NCI-H345 (cell line): Measurements from ENCODE around the gene DLG2.

Source experiments
- DNase-seq: peaks from one replicate; lab custom pipeline; 2025; lab: John Stamatoyannopoulos, UW

DLG2 gene

DNA sequence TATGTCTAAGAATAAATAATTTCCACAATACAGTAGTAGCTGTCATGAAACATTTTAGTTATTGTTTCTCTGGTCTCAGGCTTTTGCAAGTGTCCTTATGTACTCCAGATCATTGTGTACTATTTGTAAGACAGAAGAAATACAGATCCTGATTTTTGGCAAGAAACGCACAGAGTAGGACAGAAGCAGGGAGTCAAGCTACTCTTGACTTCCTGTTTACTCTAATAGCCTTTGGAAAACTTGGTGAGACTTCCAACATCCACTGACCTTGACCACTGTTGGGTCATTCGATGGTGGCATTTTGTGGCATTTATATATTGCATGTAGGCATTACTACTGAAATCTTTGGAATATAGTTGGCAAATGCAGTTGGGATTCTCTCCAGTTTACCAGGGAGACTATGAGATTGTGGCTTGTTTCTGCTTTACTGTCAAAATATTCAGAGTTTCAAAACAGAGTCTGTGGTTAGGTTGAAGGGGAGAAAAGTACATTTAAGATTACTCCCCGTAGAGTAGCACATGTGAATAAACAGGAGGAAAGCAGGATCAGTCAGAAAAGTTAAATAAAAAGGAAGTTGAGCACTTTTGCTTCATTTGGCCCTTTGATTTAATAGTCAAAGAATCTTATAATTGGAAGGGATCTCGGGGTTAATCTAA, 1614.8 kb downstream of the DLG2 start:
- DNase-seq = no peak

DNA sequence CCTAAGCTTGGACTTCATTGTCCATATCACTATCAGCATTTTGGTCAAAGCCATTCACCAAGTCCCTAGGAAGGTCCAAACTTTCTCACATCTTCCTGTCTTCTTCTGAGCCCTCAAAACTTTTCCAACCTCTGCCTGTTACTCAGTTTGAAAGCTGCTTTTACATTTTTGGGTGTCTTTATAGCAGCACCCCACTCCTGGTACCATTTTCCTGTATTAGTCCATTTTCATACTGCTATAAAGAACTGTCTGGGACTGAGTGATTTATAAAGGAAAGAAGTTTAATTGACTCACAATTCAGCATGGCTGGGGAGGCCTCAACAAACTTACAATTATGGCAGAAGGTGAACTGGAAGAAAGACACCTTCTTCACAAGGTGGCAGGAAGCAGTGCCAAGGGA, 1624.0 kb downstream of the DLG2 start:
- no peak for DNase-seq

DNA sequence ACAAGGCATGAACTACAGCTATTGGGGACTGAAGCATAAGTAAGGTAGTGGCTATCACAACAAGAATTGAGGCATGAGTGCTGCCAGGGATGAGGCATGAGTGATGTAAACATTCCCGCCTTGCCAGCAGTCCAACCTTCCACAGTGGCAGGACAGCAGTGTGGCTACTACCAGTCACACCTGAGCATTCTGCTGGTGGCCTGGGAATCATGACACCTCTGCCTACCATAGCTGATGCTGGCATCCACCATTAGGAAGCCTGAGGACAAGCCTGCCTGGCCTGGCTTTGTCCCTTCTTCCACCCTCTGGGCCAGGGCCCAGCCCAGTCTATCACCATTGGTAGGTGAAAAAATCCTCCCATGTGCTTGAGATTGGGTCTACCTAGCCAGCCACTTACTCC, 1628.2 kb downstream of the DLG2 start:
- DNase-seq = no peak

DNA sequence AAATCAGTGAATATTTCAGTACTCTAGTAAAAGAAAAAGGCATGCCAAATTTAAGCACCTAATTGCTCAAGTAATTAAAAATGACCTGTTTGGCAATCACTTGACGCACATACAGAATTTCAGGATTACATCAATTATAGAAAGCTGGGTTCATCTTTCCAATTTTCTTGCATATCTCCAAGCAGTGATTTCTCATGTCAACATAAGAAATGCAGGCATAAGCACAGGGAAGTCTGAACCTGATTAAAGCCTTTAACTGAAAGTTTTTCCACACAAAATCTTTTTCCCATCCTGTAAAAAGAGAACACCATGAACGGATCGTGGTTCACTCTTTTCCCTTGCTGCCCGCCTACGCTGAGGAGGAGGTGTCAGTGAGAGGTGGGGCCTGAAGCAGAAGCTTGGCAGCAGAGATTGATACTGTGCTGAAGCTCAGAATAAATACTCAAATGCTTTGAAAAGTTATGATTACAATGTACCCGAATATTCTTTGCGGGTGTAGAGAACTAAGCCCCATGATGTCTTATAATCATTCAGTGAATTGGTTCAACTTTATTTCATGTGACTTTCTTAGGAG, 1636.9 kb downstream of the DLG2 start:
- DNase-seq = no peak

DNA sequence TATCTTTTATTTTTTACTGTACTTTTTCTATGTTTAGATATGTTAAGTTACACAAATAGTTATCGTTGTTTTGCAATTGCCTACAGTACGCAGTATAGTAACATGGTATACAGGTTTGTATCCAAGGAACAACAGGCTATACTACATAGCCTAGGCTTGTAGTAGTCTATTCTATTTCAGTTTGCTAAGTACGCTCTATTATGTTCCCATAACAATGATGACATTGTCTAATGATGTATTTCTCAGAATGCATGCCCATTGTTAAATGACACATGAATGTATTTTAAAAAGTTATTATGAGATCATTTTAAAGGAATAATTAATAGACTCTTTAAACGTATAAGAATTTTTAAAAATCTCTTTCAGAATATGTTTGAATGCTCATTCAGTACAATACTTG, 1644.3 kb downstream of the DLG2 start:
- DNase-seq = no peak

DNA sequence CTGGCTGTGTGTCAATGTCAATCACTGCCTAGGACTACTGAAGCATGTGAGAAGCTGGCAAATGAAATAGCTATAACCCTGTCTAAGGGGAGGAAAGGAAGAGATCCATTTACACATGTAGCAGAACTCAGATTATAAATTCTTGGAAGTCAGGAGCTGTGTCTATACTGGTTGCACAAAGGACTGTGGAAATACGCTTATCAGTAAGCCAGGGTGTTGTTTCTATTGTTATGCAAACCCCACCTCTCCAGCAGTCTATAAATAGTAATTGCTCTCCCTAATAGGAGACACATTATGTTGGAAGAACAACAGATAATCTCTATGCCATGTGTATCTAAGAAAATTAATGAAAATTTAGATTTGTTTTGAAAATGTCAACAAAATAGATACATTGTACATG, 1647.6 kb downstream of the DLG2 start:
- DNase-seq = no peak

DNA sequence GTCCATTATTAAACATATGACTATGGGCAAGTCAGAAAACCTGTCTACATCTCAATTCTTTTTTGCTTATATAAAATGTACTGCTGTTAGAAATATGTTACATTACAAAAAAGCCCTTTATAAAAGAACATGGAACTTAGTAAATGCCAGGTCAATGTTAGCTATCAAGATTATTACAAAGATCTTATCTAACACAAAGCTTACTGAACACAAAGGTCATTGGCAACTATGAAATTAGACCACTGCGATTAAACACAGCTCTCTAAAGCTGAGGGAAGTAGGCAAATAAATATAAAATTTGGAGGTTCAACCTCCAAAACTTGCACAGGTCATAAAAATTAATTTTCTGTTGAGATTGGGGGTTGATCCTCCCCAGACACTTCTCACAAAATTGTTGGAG, 1648.2 kb downstream of the DLG2 start:
- DNase-seq = no peak

DNA sequence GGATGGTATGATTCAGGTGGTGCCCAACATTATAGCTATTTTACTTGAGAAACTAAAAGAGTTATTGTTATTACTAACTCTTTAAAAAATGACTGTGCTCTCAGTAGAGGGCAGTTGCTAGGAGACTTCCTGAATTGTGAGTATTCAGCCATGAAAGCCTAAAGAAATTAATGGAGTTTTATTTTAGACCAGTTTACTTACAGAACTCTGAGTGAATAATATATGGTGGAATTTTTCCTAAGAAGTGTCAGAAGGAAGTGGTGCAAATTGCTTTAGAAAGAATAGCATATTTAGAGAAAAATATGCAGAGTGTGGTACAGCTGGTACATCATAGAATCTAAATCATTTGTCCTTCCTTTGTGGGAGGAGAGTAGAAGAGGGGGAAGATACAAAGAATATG, 1651.1 kb downstream of the DLG2 start:
- no peak for DNase-seq

DNA sequence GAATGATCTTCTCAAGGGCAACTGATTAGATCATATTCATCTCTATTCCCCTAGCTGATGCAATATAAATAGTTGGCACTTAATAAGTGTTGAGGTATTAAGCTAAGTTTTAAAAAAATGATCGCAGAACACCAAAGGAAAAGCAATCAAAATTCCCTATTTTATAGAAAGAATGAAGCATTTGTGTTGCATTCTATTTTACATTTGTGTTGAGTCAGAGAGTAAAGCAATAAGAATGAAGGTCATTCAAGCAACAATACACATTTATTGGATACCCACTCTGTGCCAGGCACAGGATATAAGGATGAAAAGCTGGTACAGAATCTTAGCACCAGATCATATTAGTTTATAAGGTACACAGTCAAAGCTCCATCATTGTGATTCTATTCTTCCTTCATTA, 1654.6 kb downstream of the DLG2 start:
- DNase-seq = no peak

DNA sequence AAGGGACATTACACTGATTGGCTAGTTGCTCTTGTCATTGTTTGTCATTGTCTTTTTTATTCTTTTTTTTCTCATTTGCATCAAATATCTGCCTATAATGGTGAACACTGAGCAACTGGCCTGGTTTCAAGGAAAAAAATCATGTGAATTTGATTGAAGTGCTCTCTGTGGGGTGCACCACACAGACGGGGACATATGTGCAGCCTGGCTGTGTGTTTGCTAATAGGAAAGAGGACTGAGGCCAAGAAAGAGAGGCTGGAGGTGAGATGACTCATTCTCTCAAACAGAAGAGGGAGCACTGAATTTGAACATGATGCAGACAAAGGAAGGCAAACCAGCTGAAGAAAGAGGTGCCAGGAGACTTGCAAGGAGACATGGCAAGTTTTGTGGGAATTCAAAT, 1656.1 kb downstream of the DLG2 start:
- DNase-seq = peak; percentile 54

DNA sequence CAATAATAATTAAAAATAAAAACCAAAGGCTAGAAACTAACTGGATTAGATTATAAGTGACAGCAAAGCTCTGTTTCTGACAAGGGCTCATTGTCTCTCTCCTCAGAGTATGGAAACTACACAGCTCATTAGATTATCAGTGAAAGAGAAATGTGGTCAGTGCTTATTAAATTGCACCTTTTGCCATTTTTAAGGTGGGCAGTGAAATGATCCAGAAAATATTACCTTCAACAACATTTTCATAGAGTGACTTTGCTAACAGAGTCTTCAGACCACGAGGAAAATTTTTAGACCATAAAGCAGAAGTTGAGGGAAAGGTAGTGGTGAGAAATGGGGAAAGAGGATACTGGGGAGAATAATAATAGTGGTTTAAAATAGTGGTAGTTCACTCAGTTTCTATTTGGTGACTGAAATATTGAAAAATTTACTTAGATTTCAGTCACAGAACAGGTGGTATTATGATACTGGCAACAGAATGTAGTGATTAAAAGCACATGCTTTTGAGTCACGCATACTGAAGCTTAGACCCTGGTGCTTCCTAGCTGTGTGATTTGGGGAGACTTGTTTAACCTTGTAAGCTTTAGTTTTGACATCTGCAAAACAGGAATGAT, 1657.0 kb downstream of the DLG2 start:
- no peak for DNase-seq

DNA sequence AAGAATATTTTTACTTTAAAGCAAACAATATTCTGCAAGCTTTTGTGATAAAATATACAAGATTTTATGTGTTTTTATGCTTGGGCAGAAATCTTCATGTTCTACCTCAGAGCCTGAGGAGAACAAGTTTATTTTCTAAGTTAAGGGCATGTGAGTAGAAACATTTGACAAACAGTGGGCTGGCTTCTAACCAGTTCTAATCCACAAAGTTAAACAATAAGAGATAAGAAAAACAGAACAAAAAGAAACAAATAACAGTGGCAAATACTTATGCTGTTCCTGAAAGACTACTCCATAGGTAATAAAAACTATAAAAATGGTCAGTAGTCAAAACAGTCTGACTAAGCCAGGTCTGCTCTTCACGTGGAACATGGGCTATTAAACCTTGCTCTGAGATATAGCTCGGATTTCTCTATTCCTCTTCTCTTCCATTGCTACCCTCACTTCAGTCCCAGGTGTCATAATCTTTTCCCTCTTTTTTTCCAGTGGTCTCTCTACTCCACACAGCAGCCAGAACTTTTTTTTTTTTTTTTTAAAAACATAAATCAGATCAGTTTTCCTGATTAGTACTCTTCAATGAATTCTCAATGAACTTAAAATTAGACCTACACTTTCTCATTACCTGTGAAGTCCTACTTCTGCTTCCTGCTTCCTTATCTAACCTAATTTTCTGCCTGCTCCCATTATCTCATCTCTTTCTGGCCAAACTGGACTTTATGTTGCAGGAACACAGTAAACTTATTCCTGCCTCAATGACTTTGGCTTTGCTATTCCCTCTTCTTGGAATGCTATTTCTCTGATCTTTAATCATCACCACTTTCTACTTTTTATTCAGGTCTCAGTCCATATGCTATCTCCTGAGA, 1669.9 kb downstream of the DLG2 start:
- DNase-seq = no peak

DNA sequence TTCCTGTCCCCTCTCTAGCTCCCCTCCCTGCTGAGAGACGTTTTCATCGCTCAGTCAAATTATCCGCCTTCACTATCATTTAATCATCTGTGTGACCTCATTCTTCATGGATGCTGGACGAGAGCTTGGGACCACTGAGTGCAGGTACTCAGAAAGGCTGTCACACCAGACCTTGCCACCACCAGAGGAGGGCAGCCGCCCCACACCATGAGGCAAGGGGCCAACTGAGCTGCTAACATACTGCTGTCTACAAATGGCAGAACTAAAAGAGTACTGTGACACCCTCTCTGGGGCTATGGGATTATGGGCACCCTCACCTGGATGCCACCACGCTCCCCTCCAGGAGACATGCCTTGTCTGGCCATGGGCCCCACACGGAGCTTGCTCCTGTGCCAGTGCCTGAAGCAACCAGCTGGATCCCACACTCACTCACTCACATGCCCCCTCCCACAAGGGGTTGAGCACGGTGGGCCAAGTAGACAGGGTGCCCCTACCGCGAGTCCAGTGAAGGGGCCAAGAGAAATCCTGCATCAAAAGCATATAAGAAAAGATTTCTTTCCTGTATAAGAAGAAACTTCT, 1670.9 kb downstream of the DLG2 start:
- DNase-seq = no peak

DNA sequence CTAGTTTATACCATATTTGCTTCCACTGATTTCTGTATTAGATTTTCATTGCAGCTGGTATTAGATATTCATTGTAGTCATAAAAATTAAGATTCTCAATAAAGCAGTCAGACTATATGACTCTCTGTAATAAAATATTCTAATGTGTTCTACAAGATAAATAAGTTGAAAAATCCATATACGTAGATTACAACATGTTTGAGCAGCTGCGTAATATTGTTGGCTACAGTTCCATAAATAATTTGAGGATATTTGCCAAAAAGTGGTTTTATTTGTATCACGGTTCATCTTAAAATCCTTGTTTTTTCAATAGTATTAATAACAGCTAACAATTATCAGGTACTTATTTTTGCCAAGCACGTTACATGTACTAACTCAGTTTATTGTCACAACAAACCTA, 1672.4 kb downstream of the DLG2 start:
- DNase-seq = no peak

DNA sequence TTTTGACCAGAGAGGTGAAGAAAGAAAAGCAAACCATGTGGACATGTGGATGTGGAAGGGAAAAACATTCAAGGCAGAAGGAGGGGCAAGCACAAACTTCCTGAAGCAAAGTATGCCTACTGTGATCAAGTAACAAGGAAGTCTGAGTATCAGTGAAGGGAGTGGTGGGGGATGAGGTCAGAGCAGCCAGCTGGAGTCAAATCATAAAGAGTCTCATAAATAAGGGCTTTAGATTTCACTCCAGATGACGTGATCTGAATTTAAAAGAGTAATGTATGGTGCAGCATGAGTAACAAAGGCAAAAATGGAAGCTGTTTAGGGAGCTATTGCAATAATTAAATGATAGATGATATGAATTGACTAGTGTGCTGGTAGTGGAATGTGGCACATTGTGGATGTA, 1675.6 kb downstream of the DLG2 start:
- DNase-seq = no peak

DNA sequence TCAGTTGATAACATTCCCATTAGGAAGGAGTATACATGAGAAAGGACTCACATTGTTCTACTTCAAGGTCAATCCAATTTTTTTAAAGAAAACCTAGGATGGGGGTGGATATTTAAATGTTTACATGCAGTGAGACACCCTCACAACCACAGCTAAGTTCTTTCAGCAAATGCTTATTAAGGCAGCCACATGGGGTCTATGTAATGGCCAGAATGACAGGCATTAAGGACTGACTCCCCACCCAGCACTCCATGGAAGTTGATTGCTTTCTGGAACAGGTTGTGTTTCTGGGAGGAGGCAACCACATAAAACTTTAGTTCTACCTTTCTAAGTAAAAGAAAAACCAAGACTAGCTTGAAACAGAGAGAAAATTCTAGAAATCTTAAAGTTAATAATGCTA, 1678.9 kb downstream of the DLG2 start:
- DNase-seq = no peak

DNA sequence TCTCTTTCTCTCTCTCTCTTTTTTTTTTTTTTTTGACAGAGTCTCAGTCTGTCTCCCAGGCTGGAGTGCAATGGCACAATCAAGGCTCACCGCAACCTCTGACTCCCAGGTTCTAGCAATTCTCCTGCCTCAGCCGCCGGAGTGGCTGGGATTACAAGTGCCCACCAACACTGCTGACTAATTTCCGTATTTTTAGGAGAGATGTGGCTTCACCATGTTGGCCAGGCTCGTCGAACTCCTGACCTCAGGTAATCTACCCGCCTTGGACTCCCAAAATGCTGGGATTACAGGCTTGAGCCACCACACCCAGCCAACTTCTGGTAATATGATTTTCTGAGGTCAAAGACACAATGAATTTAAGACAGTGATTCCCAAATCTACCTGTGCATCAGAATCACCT, 1681.2 kb downstream of the DLG2 start:
- DNase-seq = no peak

DNA sequence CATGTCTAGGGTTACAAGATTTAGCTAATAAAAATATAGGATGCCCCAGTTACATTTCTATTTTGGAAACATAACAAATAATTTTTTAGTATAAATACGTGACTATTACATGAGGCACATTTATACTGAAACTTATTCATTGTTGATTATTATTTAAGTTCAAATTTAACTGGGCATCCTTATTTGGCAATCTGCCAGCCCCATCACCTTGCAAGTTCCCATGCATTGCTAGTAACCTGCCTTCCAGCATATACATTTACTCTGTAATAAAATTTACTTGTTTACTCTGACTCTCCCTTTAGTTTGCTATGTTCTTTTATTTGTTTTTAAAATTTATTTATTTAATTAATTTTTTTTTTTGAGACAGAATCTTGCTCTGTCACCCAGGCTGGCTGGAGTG, 1686.1 kb downstream of the DLG2 start:
- no peak for DNase-seq

DNA sequence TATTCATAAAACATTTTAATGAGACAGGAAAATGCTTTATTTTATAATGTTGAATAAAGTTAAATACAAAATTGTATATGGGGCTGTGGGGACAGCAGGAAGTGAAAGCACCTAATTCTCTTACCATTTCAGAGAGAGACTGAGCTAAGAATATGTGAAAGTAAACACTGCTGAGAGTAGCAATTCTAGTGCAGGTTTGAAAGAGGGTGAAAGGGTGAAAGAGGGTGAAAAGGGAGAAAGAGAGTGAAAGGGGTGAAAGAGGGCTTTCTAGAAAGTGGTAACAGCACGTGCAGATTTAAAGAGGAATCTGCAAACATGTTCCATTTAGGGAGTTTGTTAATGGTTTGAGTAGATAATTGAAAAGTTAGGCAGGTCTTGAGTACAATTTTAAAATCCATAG, 1689.0 kb downstream of the DLG2 start:
- DNase-seq = no peak

DNA sequence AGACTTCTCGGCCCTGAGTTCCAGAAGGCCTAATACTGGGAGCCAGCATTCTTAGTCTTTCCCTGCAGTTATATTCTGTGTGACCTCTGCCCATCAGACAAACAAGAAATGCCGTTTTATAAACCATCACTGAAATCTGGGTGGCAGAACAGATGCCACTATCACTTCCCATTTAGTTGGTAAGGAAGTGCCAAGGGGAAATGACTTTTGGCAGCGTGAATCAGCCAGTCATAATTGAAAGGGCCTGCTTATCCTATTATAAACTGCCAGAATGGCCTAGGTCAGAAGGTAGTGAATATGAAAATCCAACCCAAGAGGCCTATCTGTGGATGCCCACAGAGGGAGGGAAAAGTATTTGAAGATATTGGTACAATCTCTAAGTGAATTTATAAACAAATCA, 1694.1 kb downstream of the DLG2 start:
- DNase-seq = no peak

DNA sequence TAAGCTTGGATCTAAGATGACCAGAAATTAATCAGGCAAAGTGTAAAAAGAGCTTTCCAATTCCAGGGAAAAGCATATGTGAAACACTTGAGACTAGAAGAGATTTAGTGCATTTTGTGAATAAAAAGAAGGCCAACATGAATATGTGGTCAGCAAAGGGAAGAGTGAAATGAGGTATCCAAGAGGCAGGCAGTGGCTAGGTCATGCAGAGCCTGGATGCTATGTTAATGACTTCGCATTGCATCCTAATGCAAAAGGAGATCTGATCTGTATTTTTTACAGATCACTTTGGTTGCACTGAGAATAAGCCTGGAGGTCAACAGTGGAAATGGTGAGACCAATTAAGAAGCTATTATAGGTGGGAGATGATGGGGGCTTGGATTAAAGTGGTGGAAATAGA, 1699.7 kb downstream of the DLG2 start:
- no peak for DNase-seq

DNA sequence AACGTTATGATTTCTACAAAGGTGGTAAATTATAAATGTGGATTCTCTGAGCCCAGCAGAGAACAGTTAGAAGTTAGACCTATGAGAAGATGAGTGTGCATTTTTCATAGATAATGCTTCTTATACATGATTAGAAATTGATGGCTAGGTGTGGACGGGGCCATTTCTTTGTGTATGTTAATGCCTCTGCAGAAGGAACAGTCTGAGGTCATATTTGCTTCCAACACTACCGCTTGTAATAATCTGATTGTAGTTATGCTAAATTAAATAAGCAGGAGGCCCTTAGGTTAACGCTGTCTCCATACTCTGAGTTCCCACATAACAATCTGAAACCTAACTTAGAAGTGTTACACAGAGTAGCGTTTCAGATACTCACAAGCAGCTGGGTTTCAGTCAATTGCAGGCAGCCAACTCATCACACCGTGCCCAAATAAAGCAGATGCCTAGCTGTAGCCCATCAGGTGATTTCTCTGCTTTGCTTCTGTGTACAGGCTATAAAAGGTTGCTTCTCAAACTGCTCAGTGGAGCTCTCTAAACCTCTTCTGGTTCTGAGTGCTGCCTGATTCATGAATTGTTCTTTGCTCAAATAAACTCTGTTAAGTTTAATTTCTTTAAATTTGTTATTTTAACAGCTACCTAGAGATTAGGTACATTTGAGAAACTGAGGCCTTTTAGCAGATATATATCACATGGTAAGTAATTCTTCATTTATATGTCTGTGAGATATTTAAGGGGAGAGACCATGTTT, 1702.2 kb downstream of the DLG2 start:
- DNase-seq = no peak
